Colonic mucosa (tissue), 4 donors: Measurements from ENCODE around the gene HTR3E. TPM values are rescaled to one million over a fixed set of nuclear protein-coding genes. Genes with fewer than 3 reads are reported as not detected.

ENCODE experiments used
- DNase-seq: peaks from one replicate; pipeline ENCODE4 v3.0.0-alpha.2; 2020
- H3K27ac ChIP-seq: fragments of 200-600 bp; one replicate; pipeline ENCODE4 v1.8.0; 2021
- H3K27me3 ChIP-seq: fragments of 200-600 bp; one replicate; pipeline ENCODE4 v1.8.0; 2021
- H3K36me3 ChIP-seq: fragments of 200-600 bp; one replicate; pipeline ENCODE4 v1.8.0; 2021
- H3K4me1 ChIP-seq: fragments of 200-600 bp; one replicate; pipeline ENCODE4 v1.8.0; 2021; ENCODE audit warnings: mild to moderate bottlenecking
- H3K4me3 ChIP-seq: fragments of 200-600 bp; one replicate; pipeline ENCODE4 v1.8.0; 2021
- H3K9ac ChIP-seq, 2 donors: one replicate each; pipeline ENCODE4 v1.7.0; 2013; ENCODE audit warnings: control low read depth in 2 of 2, low read depth in 2 of 2, low read length in 2 of 2
- H3K9me3 ChIP-seq: fragments of 200-600 bp; one replicate; pipeline ENCODE4 v1.8.0; 2021
- intact Hi-C: fragments of 100-400 bp; cut with DNase I; formaldehyde crosslinking; loops from one replicate; pipeline ENCODE4 v1.14.1; 2022
- total RNA-seq, 2 donors: library from RNA; stranded (reverse); fragmentation: NEBNext Ultra II Directional in 1 of 2; extraction: Animal tissue kit (Norgen Biotek cat#: 25700) in 1 of 2; gene quantifications; one replicate each; pipeline ENCODE4 v1.2.1, GENCODE V29; 2021
- TF ChIP-seq, protein P1 (sequence below): fragments of 200-600 bp; IDR thresholded peaks from one replicate; pipeline ENCODE4 v1.8.0; 2022; ENCODE audit warnings: antibody characterized with exemption, mild to moderate bottlenecking
- donor health status: healthy.
- donor health status: DM: no; HTN: no; CAD: no.
- donor health status: DM: no; HTN: no; CAD: no.

HTR3E gene
- total RNA-seq, 2 donors from 2014 or later, result 0.13 to 0.52 TPM

DNA sequence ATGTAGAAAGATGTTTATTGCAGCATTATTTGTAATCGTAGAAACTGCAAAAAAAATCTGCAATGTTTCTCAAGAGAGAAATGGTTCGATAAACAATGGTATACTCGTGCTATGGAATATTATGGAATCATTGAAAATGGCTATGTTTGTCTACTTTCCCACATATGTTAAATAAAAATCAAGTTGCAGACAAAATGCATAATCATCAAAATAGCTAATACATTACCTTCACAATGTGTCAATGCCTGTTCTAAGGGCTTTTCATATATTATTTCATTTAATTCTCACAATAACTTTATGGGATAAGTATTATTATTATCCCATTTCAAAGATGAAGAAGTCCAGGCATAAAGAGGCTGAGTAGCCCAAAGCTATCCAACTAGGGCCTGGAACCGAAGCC, 36.1 kb downstream of the HTR3E start:
- Histone ChIP-seq H3K4me1 (peaks cover 14% of the 10 kb centered on the region), H3K9me3 (no peaks in the 10 kb centered on the region), H3K27ac (no peak overlapping the region), H3K4me3 (no peak overlapping the region), H3K9ac (no peak overlapping the region), H3K36me3 (no peaks in the 10 kb centered on the region), H3K27me3 (no peaks in the 10 kb centered on the region)
- TF ChIP-seq, protein P1, sequence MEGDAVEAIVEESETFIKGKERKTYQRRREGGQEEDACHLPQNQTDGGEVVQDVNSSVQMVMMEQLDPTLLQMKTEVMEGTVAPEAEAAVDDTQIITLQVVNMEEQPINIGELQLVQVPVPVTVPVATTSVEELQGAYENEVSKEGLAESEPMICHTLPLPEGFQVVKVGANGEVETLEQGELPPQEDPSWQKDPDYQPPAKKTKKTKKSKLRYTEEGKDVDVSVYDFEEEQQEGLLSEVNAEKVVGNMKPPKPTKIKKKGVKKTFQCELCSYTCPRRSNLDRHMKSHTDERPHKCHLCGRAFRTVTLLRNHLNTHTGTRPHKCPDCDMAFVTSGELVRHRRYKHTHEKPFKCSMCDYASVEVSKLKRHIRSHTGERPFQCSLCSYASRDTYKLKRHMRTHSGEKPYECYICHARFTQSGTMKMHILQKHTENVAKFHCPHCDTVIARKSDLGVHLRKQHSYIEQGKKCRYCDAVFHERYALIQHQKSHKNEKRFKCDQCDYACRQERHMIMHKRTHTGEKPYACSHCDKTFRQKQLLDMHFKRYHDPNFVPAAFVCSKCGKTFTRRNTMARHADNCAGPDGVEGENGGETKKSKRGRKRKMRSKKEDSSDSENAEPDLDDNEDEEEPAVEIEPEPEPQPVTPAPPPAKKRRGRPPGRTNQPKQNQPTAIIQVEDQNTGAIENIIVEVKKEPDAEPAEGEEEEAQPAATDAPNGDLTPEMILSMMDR, result no peak
- DNase-seq, result no peak
- intact Hi-C loops, result no loop called here

DNA sequence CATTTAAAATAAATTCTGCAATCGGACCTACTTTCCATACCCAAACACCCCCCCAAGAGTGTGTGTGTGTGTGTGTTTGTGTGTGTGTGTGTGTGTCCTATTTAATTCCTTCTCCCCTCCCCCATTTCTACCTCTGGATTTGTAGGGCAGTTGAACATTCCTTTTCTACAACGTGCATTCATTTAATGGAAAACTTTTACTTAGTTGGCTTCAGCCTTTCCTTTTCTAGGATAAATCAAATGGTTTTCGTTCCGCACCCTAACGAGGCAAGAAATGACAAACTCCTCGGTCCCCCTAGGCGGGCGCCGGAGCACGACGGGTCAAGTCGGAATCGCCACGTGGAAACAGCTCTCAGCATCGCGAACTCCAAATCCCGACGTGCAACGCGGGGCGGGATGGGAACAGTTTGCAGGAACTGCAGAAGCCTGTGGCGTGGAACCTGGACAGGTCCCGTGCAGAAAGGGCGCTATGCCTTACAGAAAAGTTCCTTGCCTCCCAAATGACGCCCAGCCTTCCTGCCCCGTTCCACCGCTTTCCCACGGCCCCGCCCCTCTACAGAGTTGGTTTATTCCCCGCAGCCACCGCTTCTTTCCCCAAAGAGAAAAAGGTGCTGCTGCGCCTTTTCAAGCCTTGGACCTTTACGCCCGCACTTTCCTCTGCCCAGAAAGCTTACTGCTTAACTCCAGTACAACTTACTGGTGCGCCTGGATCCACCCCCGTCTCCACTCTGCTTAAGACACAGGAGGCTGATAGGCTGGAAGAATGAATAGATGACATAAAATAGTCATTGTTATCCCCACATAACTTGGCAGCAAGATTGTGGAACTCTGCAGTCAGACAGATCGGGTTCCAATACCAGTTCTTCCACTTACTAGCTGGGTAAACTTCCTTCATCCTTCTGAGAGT, 37.2 kb downstream of the HTR3E start:
- peak overlapping the region; percentile 98 for H3K4me3 ChIP-seq
- H3K27me3 ChIP-seq, result no peaks in the 10 kb centered on the region
- H3K4me1 ChIP-seq, result peaks cover 14% of the 10 kb centered on the region
- TF ChIP-seq, protein P1, result no peak
- H3K36me3 ChIP-seq, result no peaks in the 10 kb centered on the region
- H3K9ac ChIP-seq, result peak overlapping the region; percentile 93 to 99
- H3K27ac ChIP-seq, result peak overlapping the region; percentile 90
- peak; percentile 90 for DNase-seq
- intact Hi-C loops, result no loop called here
- no peaks in the 10 kb centered on the region for H3K9me3 ChIP-seq

DNA sequence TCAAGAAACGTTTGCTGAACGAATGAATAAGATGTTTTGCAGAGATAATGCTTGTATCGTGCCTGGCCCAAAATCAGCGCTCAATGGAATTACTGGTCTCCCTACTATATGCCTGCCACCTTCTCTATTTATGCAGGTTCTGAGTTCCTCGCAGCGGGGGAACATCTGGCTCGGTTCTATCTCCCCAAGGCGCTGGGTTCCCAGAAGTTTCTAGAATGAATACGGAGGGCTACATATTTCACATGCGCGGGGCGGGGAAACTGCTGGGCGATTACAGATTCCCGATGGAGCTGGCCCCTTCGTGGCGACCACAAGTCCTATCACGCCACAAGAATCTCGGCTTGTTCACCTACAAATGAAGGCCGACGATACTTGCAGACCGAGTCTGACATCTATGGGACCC, 37.9 kb downstream of the HTR3E start:
- intact Hi-C loops, result no loop called here
- DNase-seq, result no peak
- Histone ChIP-seq H3K4me3 (peak overlapping the region; percentile 98), H3K4me1 (peaks cover 14% of the 10 kb centered on the region), H3K27ac (peak overlapping the region; percentile 90), H3K9me3 (no peaks in the 10 kb centered on the region), H3K27me3 (no peaks in the 10 kb centered on the region), H3K36me3 (no peaks in the 10 kb centered on the region), H3K9ac (peak overlapping the region; percentile 93 to 99)
- TF ChIP-seq, protein P1, result no peak

DNA sequence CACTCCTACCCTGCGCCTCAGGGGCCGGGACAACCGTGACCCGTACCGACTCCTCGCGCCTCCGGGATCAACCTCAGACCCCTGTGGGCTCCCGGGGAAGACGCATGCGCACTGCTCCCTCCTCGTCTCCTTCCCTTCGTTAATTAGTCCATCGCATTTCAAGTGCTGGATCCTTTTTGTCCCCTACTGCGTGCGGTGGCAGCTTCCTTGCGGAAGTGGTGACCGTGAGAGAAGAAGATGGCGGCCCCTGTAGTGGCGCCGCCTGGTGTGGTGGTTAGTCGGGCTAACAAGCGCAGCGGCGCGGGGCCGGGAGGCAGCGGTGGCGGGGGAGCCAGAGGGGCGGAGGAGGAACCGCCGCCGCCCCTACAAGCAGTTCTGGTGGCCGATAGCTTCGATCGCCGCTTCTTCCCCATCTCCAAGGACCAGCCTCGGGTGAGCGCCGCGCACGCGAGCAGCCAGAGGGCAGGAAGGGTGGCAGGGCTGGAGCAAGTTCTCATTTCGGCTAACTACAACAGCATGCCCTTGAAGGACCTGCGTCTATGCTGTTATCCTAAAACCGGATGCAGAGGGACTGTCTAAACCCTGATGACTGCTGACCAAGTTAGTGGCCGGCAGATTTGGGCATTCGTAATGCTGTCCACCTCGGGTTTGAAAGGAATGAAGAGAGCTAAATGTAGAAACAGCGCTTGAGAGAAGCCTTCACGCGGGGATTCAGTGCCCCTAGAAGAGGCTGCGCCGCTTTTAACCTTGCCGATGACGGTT, 38.5 kb downstream of the HTR3E start, which contains the start of gene EIF2B5:
Gene EIF2B5, plus strand, starts transcription at position 210 of the 762 bp plus-strand sequence. Its CDS starts 28 bp downstream, at position 238.
- Histone ChIP-seq H3K4me1 (peaks cover 14% of the 10 kb centered on the region), H3K27ac (peak within 1 kb of the TSS; percentile 90), H3K36me3 (peaks cover 3% of the 10 kb centered on the region), H3K27me3 (no peaks in the 10 kb centered on the region), H3K9ac (peak within 1 kb of the TSS; percentile 93 to 99), H3K9me3 (no peaks in the 10 kb centered on the region), H3K4me3 (peak within 1 kb of the TSS; percentile 98)
- TF ChIP-seq, protein P1, result no peak
- peak; percentile 97 for DNase-seq
- intact Hi-C loops, result no loop called here

DNA sequence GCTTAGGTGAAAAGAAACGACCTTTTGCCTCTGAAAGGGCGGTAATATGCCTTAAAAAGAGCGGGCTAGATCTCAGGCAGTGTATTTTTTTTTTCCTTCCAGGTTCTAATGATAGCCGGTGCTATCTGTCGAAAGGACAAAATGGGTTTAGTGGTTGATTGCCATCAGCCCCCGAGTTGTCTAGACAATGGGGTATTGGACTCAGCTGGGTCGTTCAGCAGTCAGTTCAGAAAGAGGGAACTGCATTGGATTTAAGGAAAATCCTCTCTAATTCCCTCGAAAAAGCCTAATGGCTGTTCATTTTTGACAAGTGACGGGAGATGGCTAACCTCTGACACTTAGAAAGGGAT, 39.0 kb downstream of the HTR3E start:
- TF ChIP-seq, protein P1, result no peak
- H3K27ac ChIP-seq, result peak overlapping the region; percentile 90
- intact Hi-C loops, result no loop called here

More for the DNA sequence above, 39.0 kb downstream of the HTR3E start:
- peaks cover 14% of the 10 kb centered on the region for H3K4me1 ChIP-seq
- H3K4me3 ChIP-seq, result peak overlapping the region; percentile 98
- peaks cover 4% of the 10 kb centered on the region for H3K36me3 ChIP-seq
- no peaks in the 10 kb centered on the region for H3K27me3 ChIP-seq
- DNase-seq, result no peak
- peak overlapping the region; percentile 93 to 99 for H3K9ac ChIP-seq
- no peaks in the 10 kb centered on the region for H3K9me3 ChIP-seq
